A549 (cell line): ENCODE measurements around the gene PKP1.

ENCODE experiments used
- BCL3 ChIP-seq: fragments of >200 bp; sonication (Bioruptor Twin); formaldehyde crosslinking; IDR thresholded peaks from 3 replicates; pipeline ENCODE4 v1.6.1; 2016
- CTCF ChIP-seq: fragments of >200 bp; sonication (Bioruptor Twin); formaldehyde crosslinking; IDR thresholded peaks from 3 replicates; pipeline ENCODE4 v1.5.1; 2016
- EP300 ChIP-seq, 2 experiments: fragments of >200 bp; sonication (Bioruptor Twin); formaldehyde crosslinking; IDR thresholded peaks; 2 replicates in 1 of 2; 3 replicates in 1 of 2; pipeline ENCODE4 v1.6.1; 2016 to 2017
- HOXB5 ChIP-seq: fragments of 250-450 bp; sonication (Bioruptor Pico); IDR thresholded peaks from 2 replicates; pipeline ENCODE4 v1.5.0; 2020; ENCODE audit warnings: mild to moderate bottlenecking, moderate library complexity
- MYC ChIP-seq: IDR thresholded peaks from 2 replicates; pipeline ENCODE4 v1.6.1; 2012; ENCODE audit warnings: mild to moderate bottlenecking, inconsistent platforms, low read length, improper control_type of control experiment, borderline replicate concordance
- PHF8 ChIP-seq: fragments of 200-600 bp; sonication (generic); IDR thresholded peaks from 2 replicates; pipeline ENCODE4 v1.6.1; 2016; ENCODE audit warnings: low read depth, mild to moderate bottlenecking, antibody characterized with exemption, moderate library complexity, borderline replicate concordance
- POLR2AphosphoS2 ChIP-seq: conservative IDR thresholded peaks from 2 replicates; pipeline ENCODE4 v1.6.1; 2012; ENCODE audit warnings: low read length, improper control_type of control experiment, inconsistent platforms
- RARB ChIP-seq: fragments of 250-450 bp; sonication (Bioruptor Pico); IDR thresholded peaks from 2 replicates; pipeline ENCODE4 v1.8.0; 2021; ENCODE audit warnings: mild to moderate bottlenecking, moderate library complexity
- RCOR1 ChIP-seq: fragments of 150-350 bp; IDR thresholded peaks from 2 replicates; pipeline ENCODE4 v1.6.1; 2014; ENCODE audit warnings: antibody characterized with exemption, low read length, low read depth

- TF ChIP-seq PHF8 (no peak), EP300 (IDR thresholded peaks at IDR 0.05) (no peak), MYC (no peak), CTCF (peak; percentile 54), RARB (CRISPR knock-in tag) (no peak), HOXB5 (CRISPR knock-in tag) (no peak), RCOR1 (no peak), BCL3 (no peak), POLR2AphosphoS2 (no peak)
These were observed 63.1 kb downstream of the PKP1 start for GRCh38 chr1:201346337-201346939.
